GM12878 (cell line): Measurements from ENCODE around the gene RBM12. TPM values are rescaled to one million over a fixed set of nuclear protein-coding genes. Genes with fewer than 3 reads are reported as not detected.

Experiments used
- CBX3 ChIP-seq: fragments of 200-600 bp; sonication (generic); IDR thresholded peaks from 2 replicates; pipeline ENCODE4 v1.6.1; 2016; ENCODE audit warnings: low read depth, borderline replicate concordance
- FOS ChIP-seq: IDR thresholded peaks from 3 replicates; pipeline ENCODE4 v1.6.1; 2011; ENCODE audit warnings: borderline replicate concordance; ENCODE audit not compliant: insufficient read length; ENCODE audit errors: extremely low read depth
- HDAC2 ChIP-seq: fragments of 200-600 bp; sonication (generic); IDR thresholded peaks from 2 replicates; pipeline ENCODE4 v1.6.1; 2017
- IKZF1 ChIP-seq: fragments of 450-650 bp; conservative IDR thresholded peaks from 2 replicates; pipeline ENCODE4 v1.6.1; 2017; ENCODE audit warnings: antibody characterized with exemption, mild to moderate bottlenecking
- PAX5 ChIP-seq: IDR thresholded peaks from 2 replicates; pipeline ENCODE4 v1.6.1; 2011; ENCODE audit warnings: low read depth, low read length, borderline replicate concordance
- PAX8 ChIP-seq: fragments of 450-650 bp; IDR thresholded peaks from 2 replicates; pipeline ENCODE4 v1.6.1; 2017; ENCODE audit warnings: mild to moderate bottlenecking, moderate library complexity
- POLR2A ChIP-seq: IDR thresholded peaks from 2 replicates; pipeline ENCODE4 v1.6.1; 2011; ENCODE audit warnings: low read depth, mild to moderate bottlenecking, low read length
- SREBF1 ChIP-seq: IDR thresholded peaks from 2 replicates; pipeline ENCODE4 v1.6.1; 2012; ENCODE audit warnings: mild to moderate bottlenecking, low read length
- TCF7 ChIP-seq: IDR thresholded peaks from 2 replicates; pipeline ENCODE4 v1.6.1; 2014; ENCODE audit warnings: antibody characterized with exemption, borderline replicate concordance
- ZZZ3 ChIP-seq: IDR thresholded peaks from 2 replicates; pipeline ENCODE4 v1.6.1; 2011; ENCODE audit warnings: low read depth; ENCODE audit not compliant: control insufficient read depth, insufficient read length
- polyA plus RNA-seq, 11 experiments: library from polyadenylated mRNA; depleted of rRNA in 4 of 11; unstranded in 6 of 11; stranded (reverse) in 5 of 11; fragments of >200 nt; fragmentation: Nextera tagmentation in 4 of 11; fragmentation: Illumina TruSeq in 1 of 11; extraction: Ambion mirVana in 4 of 11; extraction: Trizol in 1 of 11; gene quantifications; 1 replicate in 1 of 11; 2 replicates in 10 of 11; pipeline versions ENCODE4 v1.2.1 to v1.2.3, GENCODE V29; 2011 to 2016; ENCODE audit warnings: inconsistent platforms in 2 of 11, missing spikeins in 2 of 11, low read depth in 1 of 11
- total RNA-seq, 4 experiments: library from RNA; depleted of rRNA in 3 of 4; stranded (reverse); fragments of >200 nt in 3 of 4; fragmentation: Illumina TruSeq in 1 of 4; extraction: Trizol in 1 of 4; gene quantifications; 2 replicates each; pipeline versions ENCODE4 v1.2.1 to v1.2.3, GENCODE V29; 2013 to 2021
- TF ChIP-seq, protein P1 (sequence below): fragments of 450-650 bp; IDR thresholded peaks from 2 replicates; pipeline ENCODE4 v1.6.1; 2017; ENCODE audit warnings: mild to moderate bottlenecking, moderate library complexity
- TF ChIP-seq, protein P2 (sequence below): fragments of 450-650 bp; conservative IDR thresholded peaks from 2 replicates; pipeline ENCODE4 v1.6.1; 2017; ENCODE audit warnings: mild to moderate bottlenecking, moderate library complexity
- TF ChIP-seq, protein P3 (sequence below): IDR thresholded peaks from 2 replicates; pipeline ENCODE4 v1.6.1; 2011; ENCODE audit warnings: borderline replicate concordance, low read depth, mild to moderate bottlenecking, moderate library complexity, low read length; ENCODE audit not compliant: insufficient read depth, poor library complexity, severe bottlenecking
- TF ChIP-seq, protein P4 (sequence below): IDR thresholded peaks from 2 replicates; pipeline ENCODE4 v1.6.1; 2012; ENCODE audit warnings: mild to moderate bottlenecking, low read depth, low read length
- TF ChIP-seq, protein P5 (sequence below): fragments of 450-650 bp; IDR thresholded peaks from 2 replicates; pipeline ENCODE4 v1.6.1; 2017; ENCODE audit warnings: low read depth, mild to moderate bottlenecking, moderate library complexity

Gene RBM12
- total and polyA plus RNA-seq, 10 of the 15 experiments (the other 5 are each of a cell fraction or from before 2014, with no cell fraction given), result 4.7 to 153 (median 58.5) TPM

DNA sequence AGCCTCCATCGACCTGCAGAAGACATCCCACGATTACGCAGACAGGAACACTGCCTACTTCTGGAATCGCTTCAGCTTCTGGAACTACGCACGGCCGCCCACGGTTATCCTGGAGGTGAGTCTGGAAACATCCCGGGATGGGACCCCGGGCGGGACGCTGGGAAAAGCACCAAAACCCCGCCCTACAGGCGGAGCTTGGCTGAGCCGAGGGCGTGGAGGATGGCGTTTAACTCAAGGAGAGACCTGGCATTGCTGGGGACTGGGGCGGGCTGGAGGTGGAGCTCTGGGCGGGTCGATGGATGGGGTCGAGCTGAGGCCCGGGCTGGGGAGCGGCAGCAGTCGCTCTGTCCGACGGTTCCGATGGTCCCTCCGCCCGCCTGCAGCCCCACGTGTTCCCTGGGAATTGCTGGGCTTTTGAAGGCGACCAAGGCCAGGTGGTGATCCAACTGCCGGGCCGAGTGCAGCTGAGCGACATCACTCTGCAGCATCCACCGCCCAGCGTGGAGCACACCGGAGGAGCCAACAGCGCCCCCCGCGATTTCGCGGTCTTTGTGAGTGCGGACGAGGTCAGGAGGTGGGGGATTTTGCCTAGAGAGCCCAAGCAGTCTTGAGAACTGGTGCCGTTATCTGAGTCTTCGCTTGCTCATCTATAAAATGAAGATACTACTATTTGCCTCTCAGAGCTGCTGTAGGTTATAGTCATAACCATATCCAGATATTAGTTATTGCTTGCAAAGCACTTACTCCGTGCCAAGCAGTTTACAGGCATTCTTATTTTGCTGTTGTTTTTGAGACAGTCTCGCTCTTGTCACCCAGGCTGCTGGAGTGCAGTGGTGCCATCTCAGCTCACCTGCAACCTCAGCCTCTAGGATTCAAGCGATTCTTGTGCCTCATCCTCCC is 45.3 kb downstream of the RBM12 start (continued):
- TF ChIP-seq, protein P1, sequence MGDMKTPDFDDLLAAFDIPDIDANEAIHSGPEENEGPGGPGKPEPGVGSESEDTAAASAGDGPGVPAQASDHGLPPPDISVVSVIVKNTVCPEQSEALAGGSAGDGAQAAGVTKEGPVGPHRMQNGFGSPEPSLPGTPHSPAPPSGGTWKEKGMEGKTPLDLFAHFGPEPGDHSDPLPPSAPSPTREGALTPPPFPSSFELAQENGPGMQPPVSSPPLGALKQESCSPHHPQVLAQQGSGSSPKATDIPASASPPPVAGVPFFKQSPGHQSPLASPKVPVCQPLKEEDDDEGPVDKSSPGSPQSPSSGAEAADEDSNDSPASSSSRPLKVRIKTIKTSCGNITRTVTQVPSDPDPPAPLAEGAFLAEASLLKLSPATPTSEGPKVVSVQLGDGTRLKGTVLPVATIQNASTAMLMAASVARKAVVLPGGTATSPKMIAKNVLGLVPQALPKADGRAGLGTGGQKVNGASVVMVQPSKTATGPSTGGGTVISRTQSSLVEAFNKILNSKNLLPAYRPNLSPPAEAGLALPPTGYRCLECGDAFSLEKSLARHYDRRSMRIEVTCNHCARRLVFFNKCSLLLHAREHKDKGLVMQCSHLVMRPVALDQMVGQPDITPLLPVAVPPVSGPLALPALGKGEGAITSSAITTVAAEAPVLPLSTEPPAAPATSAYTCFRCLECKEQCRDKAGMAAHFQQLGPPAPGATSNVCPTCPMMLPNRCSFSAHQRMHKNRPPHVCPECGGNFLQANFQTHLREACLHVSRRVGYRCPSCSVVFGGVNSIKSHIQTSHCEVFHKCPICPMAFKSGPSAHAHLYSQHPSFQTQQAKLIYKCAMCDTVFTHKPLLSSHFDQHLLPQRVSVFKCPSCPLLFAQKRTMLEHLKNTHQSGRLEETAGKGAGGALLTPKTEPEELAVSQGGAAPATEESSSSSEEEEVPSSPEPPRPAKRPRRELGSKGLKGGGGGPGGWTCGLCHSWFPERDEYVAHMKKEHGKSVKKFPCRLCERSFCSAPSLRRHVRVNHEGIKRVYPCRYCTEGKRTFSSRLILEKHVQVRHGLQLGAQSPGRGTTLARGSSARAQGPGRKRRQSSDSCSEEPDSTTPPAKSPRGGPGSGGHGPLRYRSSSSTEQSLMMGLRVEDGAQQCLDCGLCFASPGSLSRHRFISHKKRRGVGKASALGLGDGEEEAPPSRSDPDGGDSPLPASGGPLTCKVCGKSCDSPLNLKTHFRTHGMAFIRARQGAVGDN, result no peak
- TF ChIP-seq CBX3 (no peak), ZZZ3 (no peak), SREBF1 (no peak), TCF7 (no peak), HDAC2 (no peak), POLR2A (peak; percentile 61), PAX5 (peak; percentile 30; the same call in 1 of the 2 replicates), FOS (no peak), IKZF1 (peak; percentile 76), PAX8 (no peak)
- TF ChIP-seq, protein P2, sequence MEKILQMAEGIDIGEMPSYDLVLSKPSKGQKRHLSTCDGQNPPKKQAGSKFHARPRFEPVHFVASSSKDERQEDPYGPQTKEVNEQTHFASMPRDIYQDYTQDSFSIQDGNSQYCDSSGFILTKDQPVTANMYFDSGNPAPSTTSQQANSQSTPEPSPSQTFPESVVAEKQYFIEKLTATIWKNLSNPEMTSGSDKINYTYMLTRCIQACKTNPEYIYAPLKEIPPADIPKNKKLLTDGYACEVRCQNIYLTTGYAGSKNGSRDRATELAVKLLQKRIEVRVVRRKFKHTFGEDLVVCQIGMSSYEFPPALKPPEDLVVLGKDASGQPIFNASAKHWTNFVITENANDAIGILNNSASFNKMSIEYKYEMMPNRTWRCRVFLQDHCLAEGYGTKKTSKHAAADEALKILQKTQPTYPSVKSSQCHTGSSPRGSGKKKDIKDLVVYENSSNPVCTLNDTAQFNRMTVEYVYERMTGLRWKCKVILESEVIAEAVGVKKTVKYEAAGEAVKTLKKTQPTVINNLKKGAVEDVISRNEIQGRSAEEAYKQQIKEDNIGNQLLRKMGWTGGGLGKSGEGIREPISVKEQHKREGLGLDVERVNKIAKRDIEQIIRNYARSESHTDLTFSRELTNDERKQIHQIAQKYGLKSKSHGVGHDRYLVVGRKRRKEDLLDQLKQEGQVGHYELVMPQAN, result 0 out of 2 replicates have a peak, but pooled peaks have one; percentile 52
- TF ChIP-seq, protein P3, sequence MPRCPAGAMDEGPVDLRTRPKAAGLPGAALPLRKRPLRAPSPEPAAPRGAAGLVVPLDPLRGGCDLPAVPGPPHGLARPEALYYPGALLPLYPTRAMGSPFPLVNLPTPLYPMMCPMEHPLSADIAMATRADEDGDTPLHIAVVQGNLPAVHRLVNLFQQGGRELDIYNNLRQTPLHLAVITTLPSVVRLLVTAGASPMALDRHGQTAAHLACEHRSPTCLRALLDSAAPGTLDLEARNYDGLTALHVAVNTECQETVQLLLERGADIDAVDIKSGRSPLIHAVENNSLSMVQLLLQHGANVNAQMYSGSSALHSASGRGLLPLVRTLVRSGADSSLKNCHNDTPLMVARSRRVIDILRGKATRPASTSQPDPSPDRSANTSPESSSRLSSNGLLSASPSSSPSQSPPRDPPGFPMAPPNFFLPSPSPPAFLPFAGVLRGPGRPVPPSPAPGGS, result no peak
- TF ChIP-seq, protein P4, sequence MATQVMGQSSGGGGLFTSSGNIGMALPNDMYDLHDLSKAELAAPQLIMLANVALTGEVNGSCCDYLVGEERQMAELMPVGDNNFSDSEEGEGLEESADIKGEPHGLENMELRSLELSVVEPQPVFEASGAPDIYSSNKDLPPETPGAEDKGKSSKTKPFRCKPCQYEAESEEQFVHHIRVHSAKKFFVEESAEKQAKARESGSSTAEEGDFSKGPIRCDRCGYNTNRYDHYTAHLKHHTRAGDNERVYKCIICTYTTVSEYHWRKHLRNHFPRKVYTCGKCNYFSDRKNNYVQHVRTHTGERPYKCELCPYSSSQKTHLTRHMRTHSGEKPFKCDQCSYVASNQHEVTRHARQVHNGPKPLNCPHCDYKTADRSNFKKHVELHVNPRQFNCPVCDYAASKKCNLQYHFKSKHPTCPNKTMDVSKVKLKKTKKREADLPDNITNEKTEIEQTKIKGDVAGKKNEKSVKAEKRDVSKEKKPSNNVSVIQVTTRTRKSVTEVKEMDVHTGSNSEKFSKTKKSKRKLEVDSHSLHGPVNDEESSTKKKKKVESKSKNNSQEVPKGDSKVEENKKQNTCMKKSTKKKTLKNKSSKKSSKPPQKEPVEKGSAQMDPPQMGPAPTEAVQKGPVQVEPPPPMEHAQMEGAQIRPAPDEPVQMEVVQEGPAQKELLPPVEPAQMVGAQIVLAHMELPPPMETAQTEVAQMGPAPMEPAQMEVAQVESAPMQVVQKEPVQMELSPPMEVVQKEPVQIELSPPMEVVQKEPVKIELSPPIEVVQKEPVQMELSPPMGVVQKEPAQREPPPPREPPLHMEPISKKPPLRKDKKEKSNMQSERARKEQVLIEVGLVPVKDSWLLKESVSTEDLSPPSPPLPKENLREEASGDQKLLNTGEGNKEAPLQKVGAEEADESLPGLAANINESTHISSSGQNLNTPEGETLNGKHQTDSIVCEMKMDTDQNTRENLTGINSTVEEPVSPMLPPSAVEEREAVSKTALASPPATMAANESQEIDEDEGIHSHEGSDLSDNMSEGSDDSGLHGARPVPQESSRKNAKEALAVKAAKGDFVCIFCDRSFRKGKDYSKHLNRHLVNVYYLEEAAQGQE, result 0 out of 2 replicates have a peak, but pooled peaks have one; percentile 5
- TF ChIP-seq, protein P5, sequence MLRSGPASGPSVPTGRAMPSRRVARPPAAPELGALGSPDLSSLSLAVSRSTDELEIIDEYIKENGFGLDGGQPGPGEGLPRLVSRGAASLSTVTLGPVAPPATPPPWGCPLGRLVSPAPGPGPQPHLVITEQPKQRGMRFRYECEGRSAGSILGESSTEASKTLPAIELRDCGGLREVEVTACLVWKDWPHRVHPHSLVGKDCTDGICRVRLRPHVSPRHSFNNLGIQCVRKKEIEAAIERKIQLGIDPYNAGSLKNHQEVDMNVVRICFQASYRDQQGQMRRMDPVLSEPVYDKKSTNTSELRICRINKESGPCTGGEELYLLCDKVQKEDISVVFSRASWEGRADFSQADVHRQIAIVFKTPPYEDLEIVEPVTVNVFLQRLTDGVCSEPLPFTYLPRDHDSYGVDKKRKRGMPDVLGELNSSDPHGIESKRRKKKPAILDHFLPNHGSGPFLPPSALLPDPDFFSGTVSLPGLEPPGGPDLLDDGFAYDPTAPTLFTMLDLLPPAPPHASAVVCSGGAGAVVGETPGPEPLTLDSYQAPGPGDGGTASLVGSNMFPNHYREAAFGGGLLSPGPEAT, result peak; percentile 70; the same call in 1 of the 2 replicates
